ENCODE results near the gene LEMD1.

- TF ChIP-seq ATF3 (CRISPR knock-in tag; conservative IDR thresholded peaks at IDR 0.05) (no peak), MAX (CRISPR knock-in tag; IDR thresholded peaks at IDR 0.05) (no peak), ZNF532 (CRISPR knock-in tag; IDR thresholded peaks at IDR 0.05; ENCODE audit: borderline replicate concordance) (no peak), CTCF (IDR thresholded peaks at IDR 0.05) (no peak), ETV6 (CRISPR knock-in tag; IDR thresholded peaks at IDR 0.05) (no peak), CREM (CRISPR knock-in tag; IDR thresholded peaks at IDR 0.05) (no peak), ATF1 (CRISPR knock-in tag; IDR thresholded peaks at IDR 0.05) (no peak), IRF2 (CRISPR knock-in tag; IDR thresholded peaks at IDR 0.05; ENCODE audit: borderline replicate concordance, low read depth) (no peak)
Observed at GRCh38 chr1:205350124-205350523, 71.7 kb downstream of the LEMD1 start.
